Stimulated activated CD4-positive, alpha-beta T cell treated with anti-CD3 and anti-CD28 coated beads, TNF-alpha, amount 100 ng/mL, for 4 hours (primary cell): Measurements from ENCODE around the gene OLFML3.
"Not testable (repeated sequence)": the region's sequence is repeated elsewhere in the genome, so short reads cannot be mapped to it uniquely, and the experiment has no call there.

Experiments
- DNase-seq, 3 experiments: peaks; one replicate each; pipeline ENCODE4 v3.0.0-alpha.2; 2020; ENCODE audit warnings: low read depth in 3 of 3

OLFML3 gene

DNA sequence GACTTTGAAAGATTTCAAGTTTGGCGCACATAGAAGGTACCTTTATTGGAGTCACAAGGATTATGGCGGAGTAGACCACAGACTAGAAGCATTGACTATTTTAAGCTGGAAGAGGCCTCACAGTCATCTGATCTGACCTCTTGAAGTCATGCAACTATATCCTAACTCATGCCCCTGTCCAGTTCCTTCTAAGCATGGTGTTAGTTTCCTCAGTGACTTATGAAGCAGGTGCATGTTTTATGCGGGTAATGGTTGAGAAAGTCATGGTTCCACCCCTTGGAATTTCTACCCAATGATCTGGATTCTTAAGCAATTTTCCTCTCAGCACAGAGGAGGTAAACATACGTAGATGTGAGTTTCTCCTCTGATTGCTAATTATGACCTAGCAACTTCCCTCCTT lies 11.7 kb downstream of the OLFML3 start:
- no peak for DNase-seq

DNA sequence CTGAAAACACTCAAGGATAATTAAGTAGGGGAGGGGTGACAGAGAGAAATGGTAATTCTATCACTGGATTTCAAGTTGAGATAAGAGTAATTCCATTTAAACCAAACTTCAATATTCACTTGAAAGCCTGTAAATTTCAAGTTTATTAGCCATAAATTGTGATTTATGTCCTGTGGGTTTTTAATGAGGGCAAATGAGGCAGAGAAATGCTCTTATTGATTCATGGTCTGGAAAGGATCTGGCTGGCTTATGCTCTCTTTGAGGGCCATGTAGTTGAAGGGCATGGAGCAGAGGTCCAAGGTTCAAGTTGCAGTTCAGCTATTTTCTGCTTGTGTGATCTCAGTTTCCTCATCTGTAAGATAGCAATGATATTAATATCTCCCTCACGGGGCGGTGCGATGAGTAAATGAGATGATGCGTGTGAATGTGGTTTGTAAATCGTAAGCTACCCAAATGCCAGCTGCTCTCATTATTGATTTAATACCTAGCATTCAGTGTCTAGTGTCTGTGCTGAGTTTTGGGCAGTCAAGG lies 12.3 kb downstream of the OLFML3 start:
- DNase-seq: no peak

DNA sequence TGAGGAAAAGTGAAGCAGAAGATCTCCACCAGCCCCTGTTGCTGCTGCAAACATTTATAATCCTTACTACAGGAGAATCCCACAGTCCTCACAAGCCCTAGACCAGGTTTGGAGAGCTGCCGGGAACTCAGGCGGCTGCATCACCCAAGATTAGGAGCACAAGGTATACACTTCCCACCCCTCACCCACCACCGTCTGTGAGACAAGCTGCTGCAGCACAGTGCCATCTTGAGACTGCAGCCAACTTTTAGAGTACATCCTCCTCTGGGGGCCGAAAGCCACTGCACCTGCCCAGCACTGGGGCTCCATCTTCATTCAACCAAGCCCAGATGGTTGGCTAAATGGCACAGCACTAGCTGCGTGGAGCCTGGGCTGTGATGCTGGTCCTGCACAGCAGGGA lies 13.8 kb downstream of the OLFML3 start:
- no peak for DNase-seq

DNA sequence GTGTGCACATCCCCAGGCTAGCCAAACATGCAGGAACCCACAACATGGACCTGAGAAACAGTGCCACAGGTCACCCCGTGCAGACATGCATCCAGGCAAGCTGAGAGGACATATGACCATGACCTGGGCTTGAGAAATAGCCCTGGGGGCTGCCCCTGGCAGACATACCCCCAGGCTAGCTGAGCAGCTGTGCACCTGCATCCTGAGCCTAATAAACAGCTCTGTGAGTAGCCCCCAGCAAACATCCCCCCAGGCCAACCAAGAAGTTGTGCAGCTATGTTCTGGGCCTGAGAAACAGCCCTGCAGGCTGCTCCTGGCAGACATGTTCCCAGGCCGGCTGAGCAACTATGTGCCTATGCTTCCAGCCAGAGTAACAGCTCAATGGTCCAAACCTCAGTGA lies 14.5 kb downstream of the OLFML3 start:
- no peak for DNase-seq

DNA sequence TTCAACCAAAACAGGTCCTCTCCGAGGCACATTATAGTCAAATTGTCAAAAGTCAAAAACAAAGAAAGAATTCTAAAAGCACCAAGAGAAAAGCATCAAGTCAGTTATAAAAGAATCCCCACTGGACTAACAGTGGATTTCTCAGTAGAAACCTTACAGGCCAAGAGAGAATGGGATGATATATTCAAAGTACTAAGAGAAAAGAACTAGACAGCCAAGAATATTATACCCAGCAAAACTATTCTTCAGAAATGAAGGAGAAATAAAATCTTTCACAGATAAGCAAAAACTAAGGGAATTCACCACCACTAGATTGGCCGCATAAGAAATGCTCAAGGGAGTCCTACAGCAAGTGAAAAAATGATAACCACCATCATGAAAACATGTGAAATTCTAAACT lies 16.1 kb downstream of the OLFML3 start:
- DNase-seq: no peak

DNA sequence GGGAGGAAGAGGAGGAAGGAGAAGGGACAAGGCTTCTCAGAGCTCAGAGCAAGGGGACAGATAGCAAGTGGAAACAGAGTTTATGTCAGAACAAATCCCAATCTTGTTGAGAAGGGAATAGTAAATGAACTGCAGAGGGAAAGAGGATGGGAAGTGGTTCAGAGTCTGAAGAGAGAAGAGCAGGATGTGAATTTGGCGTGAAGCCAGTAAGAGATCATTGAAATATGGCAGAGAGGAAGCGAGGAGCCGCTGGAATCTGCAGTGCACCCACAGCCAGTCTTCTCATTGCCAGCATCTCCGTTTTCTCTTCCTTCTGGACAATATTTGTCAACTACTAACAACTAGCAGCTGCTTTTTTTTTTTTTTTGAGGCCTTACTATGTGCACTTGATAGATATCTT lies 19.1 kb downstream of the OLFML3 start:
- no peak for DNase-seq

DNA sequence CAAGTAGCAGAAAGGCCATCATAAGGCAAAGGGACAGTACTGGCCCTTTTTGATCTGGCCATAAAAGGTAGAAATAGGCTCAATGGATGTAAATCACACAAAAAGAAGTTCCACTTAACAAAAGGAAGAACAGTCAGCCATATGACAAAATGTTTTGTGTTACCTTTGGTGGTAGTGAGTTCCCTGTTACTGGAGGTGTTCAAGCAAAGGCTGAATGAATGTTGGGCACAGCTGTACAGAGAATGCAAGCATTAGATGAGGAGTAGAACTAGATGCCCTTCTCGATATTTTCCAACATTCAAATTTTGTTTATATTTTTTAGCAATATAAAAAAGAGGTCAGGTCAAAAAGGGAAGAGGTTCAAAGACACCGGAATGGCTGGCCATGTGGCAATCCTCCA lies 20.0 kb downstream of the OLFML3 start:
- DNase-seq: no peak

DNA sequence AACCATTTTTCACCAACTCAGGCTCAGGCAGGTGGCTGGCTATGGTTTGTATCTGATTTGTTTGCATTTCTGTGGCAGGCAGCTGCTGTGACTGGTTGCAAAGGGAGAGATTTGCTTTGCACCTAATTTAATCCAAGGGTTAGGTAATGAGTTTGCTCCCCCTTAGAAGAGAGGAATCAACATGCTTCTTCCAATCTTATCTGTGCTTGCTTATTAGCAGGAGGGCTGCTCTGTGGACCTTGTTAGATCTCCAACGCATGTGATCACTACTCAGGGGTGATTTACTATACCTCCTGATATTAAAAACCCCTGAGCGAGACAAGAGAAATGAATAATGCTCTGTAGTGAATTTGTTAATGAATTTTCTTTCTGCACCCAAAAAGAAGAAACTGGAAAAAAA lies 20.5 kb downstream of the OLFML3 start:
- no peak for DNase-seq

DNA sequence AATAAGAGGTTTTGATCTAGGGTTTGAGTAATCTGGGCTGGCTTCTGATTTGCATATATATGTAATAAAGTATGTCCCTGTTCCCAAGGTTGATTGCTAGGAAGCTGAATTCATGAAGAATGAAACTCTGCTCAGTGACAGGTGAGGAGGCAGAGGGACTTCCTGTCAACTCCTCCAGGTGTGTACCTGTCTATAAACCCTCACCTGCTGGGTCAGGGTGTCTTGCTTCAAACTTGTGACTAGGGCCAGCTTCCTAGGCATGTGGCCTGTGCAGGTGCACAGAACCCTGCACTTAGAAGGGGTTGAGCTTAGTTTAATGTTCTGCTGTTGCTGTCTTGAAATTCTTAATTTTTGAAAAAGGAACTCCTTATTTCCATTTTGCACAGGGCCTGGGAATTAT lies 21.1 kb downstream of the OLFML3 start:
- DNase-seq: no peak

DNA sequence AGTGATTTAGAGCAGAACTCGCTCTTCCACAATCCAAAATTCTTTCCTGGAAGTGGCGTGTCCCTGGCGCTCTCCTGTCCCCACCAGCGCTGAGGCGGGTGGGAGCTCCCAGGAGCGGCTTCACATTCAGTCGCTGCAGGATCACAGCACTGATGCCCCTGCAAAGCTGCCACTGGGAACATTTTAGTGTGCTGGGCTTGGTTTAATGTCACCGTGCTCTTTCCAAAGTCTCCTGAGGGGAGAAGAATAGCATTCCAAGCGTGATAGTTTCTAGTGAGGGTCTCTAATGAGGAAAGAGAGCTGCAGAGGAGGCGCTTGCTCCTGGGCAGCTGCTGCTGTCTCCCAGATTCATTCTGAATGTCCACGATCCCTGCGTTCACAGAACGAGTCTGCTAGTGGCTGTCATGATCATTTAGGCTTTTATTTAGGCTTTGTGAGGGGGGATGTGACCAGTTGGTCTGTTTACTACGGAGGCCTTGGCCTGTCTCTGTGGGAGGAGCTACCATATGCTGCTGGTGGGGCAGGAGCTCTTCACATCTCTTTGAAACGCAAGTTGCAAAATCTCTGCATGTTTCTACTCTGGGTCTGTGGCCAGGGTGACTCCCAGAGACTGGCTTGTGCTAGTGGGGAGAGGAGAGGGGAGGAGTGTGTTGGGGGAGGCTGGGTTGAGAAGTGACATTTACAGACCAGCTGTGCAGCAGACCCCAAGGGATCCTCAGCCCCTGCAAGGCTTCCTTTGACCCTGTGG lies 23.4 kb downstream of the OLFML3 start:
- DNase-seq: no peak

DNA sequence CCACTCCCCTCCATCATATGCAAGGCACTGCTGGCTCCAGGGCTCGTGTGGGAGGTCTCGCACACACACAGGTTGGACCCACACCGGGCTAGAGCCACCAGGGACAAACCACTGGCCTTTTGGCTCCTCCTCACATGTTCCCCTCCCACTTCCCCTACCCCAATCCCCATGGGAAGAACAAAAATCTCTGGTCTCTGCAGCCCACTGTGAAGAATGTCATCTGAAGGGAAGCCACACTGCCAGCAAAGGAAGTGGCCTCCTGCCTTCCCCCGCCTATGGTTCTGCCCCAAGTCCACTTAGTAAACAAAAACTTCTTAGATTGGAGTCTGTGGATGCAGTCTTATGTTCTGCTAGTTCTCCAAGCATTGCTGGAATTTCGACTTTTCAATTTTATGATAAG lies 24.2 kb downstream of the OLFML3 start:
- DNase-seq: no peak

DNA sequence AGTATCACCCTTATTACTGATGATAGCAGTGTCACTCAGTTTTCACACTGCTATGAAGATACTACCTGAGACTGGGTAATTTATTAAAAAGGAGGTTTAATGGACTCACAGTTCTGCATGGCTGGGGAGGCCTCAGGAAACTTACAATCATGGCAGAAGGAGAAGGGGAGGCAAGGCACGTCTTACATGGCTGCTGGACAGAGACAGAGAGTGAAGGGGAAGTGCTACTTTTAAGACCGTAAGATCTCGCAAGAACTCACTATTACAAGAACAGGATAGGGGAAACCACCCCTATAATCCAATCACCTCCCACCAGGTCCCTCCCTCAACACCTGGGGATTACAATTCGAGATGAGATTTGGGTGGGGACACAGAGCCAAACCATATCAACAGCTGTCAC lies 27.6 kb downstream of the OLFML3 start:
- DNase-seq: not testable (repeated sequence)

DNA sequence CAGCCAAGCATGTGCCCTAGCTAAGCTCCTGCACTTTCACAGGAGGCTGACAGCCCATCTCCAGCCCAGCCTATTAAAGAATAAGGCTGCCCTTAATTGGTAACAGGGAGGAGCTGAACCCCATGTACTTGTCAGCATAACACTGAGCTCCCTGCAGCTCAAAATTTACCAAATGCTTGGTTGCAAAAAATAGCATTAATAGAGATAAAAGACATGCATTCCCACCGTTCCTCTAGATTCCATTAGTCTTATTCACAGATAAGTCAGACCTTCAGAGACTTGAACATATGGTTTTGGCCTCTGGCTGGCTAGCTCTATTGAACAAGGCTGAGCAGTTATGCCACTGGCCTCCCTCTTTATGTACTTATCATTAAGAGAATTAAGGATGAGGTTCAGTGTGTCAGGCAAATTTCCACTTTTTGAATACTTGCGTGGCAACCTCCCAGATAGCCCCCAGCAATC lies 29.2 kb downstream of the OLFML3 start:
- DNase-seq: no peak

DNA sequence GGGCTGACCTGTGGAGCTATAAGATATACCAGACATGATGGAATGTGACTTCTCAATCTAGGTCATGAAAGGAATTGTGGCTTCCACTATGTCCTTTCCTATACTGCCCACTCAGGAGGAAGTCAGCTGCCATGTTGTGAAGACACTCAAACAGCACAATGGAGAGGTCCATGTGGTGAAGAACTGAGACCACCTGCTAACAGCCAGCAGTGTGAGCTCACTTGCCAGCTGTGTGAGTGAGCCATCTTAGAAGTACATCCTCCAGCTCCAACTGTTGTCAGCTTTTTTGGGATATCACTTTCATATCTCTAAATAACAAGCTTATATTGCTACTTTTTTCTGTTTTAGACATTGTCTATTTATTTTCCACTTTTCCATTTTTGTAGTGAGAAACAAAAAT lies 29.7 kb downstream of the OLFML3 start:
- DNase-seq: no peak

DNA sequence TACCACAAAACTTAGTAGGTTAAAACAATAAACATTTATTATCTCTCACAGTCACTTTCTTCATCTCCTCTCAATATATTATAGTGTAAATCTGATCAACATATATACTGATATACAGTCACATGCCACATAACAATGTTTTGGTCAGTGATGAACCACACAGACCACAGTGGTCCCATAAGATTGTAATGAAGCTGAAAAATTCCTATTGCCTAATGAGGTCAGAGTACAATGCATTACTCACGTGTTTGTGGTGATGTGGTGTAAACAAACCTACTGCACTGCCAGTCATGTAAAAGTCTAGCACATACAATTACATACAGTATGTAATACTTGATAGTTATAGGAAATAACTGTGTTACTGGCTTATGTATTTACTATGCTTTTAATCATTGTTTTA lies 30.1 kb downstream of the OLFML3 start:
- no peak for DNase-seq

DNA sequence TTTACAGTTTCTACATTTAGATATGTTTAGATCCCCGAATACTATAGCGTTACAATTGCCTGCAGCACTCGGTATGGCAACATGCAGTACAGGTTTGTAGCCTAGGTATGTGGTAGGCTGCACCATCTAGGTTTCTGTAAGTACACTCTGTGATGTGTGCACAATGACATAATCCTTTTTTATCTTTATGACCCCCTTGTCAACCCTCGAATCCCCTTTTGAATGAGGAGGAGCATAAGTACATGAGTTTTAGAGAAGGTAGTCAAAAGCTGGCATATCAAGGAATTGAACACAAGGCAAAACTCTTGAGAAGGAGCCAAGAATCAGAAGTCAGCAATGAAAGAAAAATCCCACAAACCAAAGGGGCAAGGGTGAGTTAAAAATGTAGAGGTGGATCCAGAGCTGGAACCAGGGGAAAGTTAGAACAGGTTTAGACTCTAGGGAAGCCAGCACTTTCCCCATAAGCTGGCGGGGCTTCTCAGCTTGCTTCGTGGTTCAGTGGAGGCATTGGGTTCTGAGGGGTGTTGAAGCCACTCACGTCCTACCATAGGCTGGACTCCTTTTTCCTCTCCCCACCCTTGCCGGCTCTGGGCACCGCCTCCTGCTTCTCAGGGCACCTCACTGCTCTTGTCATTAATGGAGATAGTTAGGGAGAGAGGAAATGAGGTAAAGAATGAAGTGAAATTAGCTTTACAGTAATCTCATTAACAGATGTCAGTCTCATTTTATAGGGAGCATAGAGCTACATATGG lies 31.3 kb downstream of the OLFML3 start:
- no peak for DNase-seq

DNA sequence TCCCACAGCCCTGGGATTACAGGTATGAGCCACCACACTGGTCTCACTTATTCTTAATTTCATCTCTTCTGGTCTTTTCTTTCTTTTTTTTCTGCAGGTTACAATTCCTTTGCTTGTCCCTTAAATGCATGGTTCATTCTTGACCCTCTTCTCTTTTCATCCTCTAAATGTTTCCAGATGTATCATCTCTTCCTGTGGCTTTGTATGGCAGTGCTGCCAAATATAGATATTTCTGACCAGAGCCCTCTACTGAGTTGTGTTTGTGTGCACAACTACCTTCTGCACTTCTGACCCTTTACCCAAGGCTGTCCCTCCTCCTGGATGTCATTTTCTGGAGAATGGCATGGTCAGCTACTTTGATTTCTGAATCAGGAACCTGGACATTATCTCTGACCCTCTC lies 32.5 kb downstream of the OLFML3 start:
- DNase-seq: no peak

DNA sequence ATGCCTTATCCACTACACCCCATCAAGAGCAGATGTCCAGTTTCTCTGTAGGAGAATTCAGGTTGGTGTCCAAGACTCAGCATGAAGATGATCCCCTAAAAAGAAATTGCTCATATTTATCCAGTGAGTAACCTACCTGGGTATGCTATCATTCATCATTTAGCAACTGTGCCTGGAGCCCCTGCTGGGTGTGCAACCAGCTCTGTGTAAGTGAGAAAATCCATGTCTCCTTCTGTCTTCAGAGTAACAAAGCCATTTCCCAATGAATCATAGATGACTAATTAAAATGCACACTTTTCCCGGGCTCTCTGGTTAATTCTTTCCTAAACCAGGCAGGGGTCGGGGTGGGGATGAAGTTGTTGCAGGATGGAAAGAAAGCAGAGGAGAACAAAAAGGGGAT lies 35.8 kb downstream of the OLFML3 start:
- no peak for DNase-seq

DNA sequence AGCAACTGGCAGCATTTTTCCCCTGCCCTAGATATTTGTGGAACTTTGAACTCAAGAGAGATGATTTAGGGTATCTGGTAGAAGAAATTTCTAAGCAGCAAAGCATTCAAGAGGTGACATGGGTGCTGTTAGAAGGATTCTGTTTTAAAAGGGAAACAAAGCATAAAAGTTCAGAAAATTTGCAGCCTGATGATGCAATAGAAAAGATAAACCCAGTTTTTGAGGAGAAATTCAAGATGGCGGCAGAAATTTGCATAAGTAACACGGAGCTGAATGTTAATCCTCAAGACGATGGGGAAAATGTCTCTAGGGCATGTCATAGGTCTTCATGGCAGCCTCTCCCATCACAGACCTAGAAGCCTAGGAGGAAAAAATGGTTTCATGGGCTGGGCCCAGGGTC lies 40.5 kb downstream of the OLFML3 start:
- DNase-seq: not testable (repeated sequence)

DNA sequence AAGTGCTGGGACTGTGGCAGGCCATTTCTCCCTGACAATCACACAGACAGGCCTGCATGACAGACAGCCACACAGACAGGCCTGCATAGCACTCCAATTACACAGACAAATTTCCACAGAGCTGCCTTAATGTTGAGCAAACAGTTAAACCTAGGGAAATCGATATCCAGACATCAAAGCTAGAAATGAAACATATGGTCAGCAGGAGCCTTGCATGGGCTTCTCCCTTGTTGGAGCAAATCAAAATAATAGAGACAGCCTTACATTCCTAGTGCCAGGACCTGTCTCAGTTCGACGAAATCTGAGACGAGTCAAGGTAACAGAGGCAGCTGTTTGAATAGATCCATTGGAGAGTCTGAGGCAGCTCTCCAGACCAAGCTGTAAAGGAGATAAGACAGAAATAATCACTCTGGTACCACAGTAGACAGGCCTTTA lies 42.4 kb downstream of the OLFML3 start:
- no peak for DNase-seq

DNA sequence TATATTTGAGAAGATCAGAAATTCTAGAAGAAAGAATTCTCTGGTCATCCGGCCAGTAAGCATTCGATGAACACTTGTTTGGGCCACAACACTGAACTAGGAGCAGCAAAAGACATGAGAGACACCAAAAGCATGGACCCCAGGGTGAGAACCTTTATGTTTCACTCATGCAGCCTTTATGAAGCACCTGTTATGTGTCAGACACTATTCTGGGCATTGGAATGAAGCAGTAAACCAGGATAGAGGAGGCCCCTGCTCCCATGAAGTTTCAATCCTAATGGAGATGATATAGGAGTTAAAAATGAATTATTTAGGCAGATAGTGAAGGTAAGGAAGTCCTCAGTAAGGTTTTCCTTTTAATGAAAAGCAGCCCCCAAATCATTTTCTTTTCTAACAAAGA lies 43.6 kb downstream of the OLFML3 start:
- DNase-seq: no peak

DNA sequence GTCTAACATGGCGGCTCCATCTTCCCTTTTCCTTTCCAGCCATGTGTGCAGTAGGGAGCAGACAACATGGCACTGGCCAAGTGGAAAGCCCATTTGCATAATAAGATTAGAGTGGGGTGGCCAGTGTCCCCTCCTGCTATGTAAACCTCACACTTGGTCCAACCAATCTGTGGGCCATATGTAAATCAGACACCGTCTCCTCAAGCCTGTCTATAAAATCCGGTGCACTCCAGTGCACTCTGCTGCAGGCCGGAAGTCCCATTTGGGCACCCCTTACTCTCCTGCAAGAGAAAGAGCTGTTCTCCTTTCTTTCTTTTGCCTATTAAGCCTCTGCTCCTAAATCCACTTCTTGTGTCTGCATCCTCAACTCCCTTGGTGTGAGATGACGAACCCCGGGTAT lies 44.1 kb downstream of the OLFML3 start:
- no peak for DNase-seq

DNA sequence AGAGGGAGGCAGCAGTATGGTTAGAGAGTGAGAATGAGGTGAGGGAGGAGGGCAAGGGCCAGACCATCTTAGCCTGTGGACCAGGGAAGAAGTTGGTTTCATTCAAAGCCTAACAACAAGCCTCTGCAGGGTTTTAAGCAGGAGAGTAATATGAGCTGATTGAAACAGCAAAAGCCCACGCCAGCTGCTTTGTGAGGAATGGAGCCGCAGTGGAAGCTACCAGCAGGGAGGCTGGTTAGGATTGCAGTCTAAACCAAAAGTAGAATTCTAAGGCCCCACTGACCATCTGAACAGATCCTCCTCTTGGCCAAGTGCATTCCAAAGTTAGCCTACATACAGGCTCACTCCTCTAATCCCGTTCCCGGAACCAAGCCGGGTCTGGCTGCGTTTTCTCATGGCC lies 44.8 kb downstream of the OLFML3 start:
- DNase-seq: no peak
